B cell (primary cell): Measurements from ENCODE around the gene PPP2R2B. TPM values are rescaled to one million over a fixed set of nuclear protein-coding genes. Genes with fewer than 3 reads are reported as not detected.

ENCODE experiments used
- ATAC-seq: fragments of 200-7000 bp; cut with Tn5 transposase; one replicate; pipeline ENCODE4 v1.10.0; 2021; ENCODE audit warnings: low read depth, mild to moderate bottlenecking, moderate number of reproducible peaks, moderate library complexity
- CTCF ChIA-PET: fragments of 350-600 bp; sonication (Branson Sonifier 250); formaldehyde crosslinking; loops from one replicate; lab custom pipeline; 2021; ENCODE audit warnings: antibody characterized with exemption, inconsistent platforms; lab: Charles Lee
- POLR2A ChIA-PET: fragments of 350-600 bp; sonication (Branson Sonifier 250); formaldehyde crosslinking; loops from one replicate; lab custom pipeline; 2021; ENCODE audit warnings: antibody characterized with exemption; lab: Charles Lee
- DNase-seq: peaks from one replicate; pipeline ENCODE4 v3.0.0; 2013
- H2AFZ ChIP-seq: 2 replicates; pipeline ENCODE4 v1.6.1; 2012; ENCODE audit warnings: mild to moderate bottlenecking, low read depth, low read length; ENCODE audit not compliant: insufficient read depth, poor library complexity, severe bottlenecking
- H3K27ac ChIP-seq, 2 donors: 1 replicate in 1 of 2; 2 replicates in 1 of 2; pipeline ENCODE4 v1.5.1; 2012 to 2013; ENCODE audit warnings: low read length in 2 of 2, mild to moderate bottlenecking in 2 of 2, moderate library complexity in 1 of 2
- H3K27me3 ChIP-seq, 4 experiments: fragments of 200-600 bp in 1 of 4; sonication (generic) in 1 of 4; replicated peaks in 1 of 4; 1 replicate in 2 of 4; 2 replicates in 2 of 4; pipeline versions ENCODE4 v1.6.1 to v1.7.0; 2013 to 2016; ENCODE audit warnings: low read length in 3 of 4, mild to moderate bottlenecking in 2 of 4, mixed read lengths in 1 of 4, moderate library complexity in 1 of 4; ENCODE audit not compliant: insufficient read depth in 4 of 4, control insufficient read depth in 3 of 4; ENCODE audit errors: control extremely low read depth in 1 of 4
- H3K36me3 ChIP-seq, 2 experiments: replicated peaks in 1 of 2; 1 replicate in 1 of 2; 2 replicates in 1 of 2; pipeline versions ENCODE4 v1.6.1 to v1.7.1; 2013; ENCODE audit warnings: low read length in 1 of 2; ENCODE audit not compliant: insufficient read depth in 2 of 2, control insufficient read depth in 1 of 2; ENCODE audit errors: control extremely low read depth in 1 of 2, extremely low read depth in 1 of 2
- H3K4me1 ChIP-seq, 2 donors: fragments of 200-600 bp in 1 of 2; sonication (generic) in 1 of 2; 1 replicate in 1 of 2; 2 replicates in 1 of 2; pipeline versions ENCODE4 v1.5.1 to v1.6.1; 2013 to 2017; ENCODE audit warnings: low read length in 2 of 2; ENCODE audit not compliant: control insufficient read depth in 2 of 2, insufficient read depth in 2 of 2
- H3K4me2 ChIP-seq: replicated peaks from 2 replicates; pipeline ENCODE3; 2012; ENCODE audit warnings: mild to moderate bottlenecking, low read depth, low read length; ENCODE audit not compliant: poor library complexity, severe bottlenecking
- H3K4me3 ChIP-seq, 5 experiments: fragments of 200-600 bp in 1 of 5; sonication (generic) in 1 of 5; 1 replicate in 3 of 5; 2 replicates in 2 of 5; pipeline versions ENCODE4 v1.5.1 to v1.7.0; 2011 to 2016; ENCODE audit warnings: low read length in 4 of 5, mild to moderate bottlenecking in 4 of 5, low read depth in 2 of 5, control low read depth in 1 of 5, moderate library complexity in 1 of 5; ENCODE audit not compliant: insufficient read depth in 1 of 5; ENCODE audit errors: control extremely low read depth in 1 of 5, extremely low read depth in 1 of 5
- H3K79me2 ChIP-seq: fragments of 200-600 bp; sonication (generic); one replicate; pipeline ENCODE4 v1.6.0; 2016; ENCODE audit warnings: low read length; ENCODE audit not compliant: control insufficient read depth, insufficient read depth
- H3K9ac ChIP-seq: fragments of 200-600 bp; sonication (generic); 2 replicates; pipeline ENCODE4 v1.6.1; 2017; ENCODE audit warnings: mild to moderate bottlenecking, low read length, moderate library complexity
- H3K9me3 ChIP-seq, 3 donors: one replicate each; pipeline versions ENCODE4 v1.6.1 to v1.7.1; 2013; ENCODE audit warnings: low read length in 2 of 3; ENCODE audit not compliant: control insufficient read depth in 2 of 3, insufficient read depth in 1 of 3; ENCODE audit errors: control extremely low read depth in 1 of 3
- H4K20me1 ChIP-seq: 2 replicates; pipeline ENCODE4 v1.6.0; 2012; ENCODE audit warnings: mild to moderate bottlenecking, low read length; ENCODE audit not compliant: insufficient read depth, control insufficient read depth, poor library complexity, severe bottlenecking
- H3K27ac Mint-ChIP-seq: one replicate; pipeline ENCODE4 v1.8.0; 2021; ENCODE audit warnings: mixed read lengths
- H3K27me3 Mint-ChIP-seq: one replicate; pipeline ENCODE4 v1.8.0; 2021; ENCODE audit warnings: mixed read lengths
- H3K4me1 Mint-ChIP-seq: one replicate; pipeline ENCODE4 v1.8.0; 2021; ENCODE audit warnings: mixed read lengths
- H3K4me3 Mint-ChIP-seq: one replicate; pipeline ENCODE4 v1.8.0; 2021; ENCODE audit warnings: mixed read lengths
- H3K9me3 Mint-ChIP-seq: one replicate; pipeline ENCODE4 v1.8.0; 2022; ENCODE audit warnings: mixed read lengths; ENCODE audit not compliant: insufficient read depth
- CTCF ChIP-seq: fragments of 200-600 bp; IDR thresholded peaks from one replicate; pipeline ENCODE4 v1.8.0; 2022; ENCODE audit warnings: antibody characterized with exemption, mild to moderate bottlenecking
- EZH2 ChIP-seq: IDR thresholded peaks from 2 replicates; pipeline ENCODE4 v1.6.1; 2012; ENCODE audit warnings: borderline replicate concordance, low read depth, mild to moderate bottlenecking, moderate library complexity, low read length; ENCODE audit not compliant: insufficient read depth, poor library complexity, severe bottlenecking
- WGBS: methylation state at CpG from one replicate; pipeline ENCODE4 v1.1.5; 2013; ENCODE audit warnings: missing lambda C conversion rate; ENCODE audit not compliant: insufficient coverage; 5-methylcytosine and 5-hydroxymethylcytosine counted together
- intact Hi-C: fragments of 100-400 bp; cut with micrococcal nuclease; formaldehyde crosslinking; loops from one replicate; pipeline ENCODE4 v1.10.0; 2022
- polyA plus RNA-seq: library from polyadenylated mRNA; depleted of rRNA; stranded (reverse); fragments of >200 nt; gene quantifications from 2 replicates; pipeline ENCODE4 v1.2.3, GENCODE V29; 2012
- total RNA-seq, 2 donors: library from RNA; stranded (reverse); fragments of 120-200 nt in 1 of 2; gene quantifications; 1 replicate in 1 of 2; 2 replicates in 1 of 2; pipeline versions ENCODE4 v1.2.3 to v1.2.4, GENCODE V29; 2013 to 2022

The PPP2R2B gene
- total and polyA plus RNA-seq, 2 donors (not counting 1 experiment from before 2014, with no cell fraction given) = 0.03 TPM; not detected in 1

GRCh38 chr5:146653560-146653959, 225.0 kb downstream of the PPP2R2B start:
- H3K9ac ChIP-seq = no peak overlapping the region
- no peak overlapping the region for H2AFZ ChIP-seq
- H3K4me2 ChIP-seq = no peak overlapping the region
- ATAC-seq (no peak), DNase-seq (no peak)
- intact Hi-C loops = no loop called here
- Mint-ChIP-seq H3K4me1 (no peaks in the 10 kb centered on the region), H3K27me3 (peaks cover 4% of the 10 kb centered on the region), H3K9me3 (no peaks in the 10 kb centered on the region), H3K27ac (no peak overlapping the region), H3K4me3 (no peak overlapping the region)
- no peaks in the 10 kb centered on the region for H3K79me2 ChIP-seq
- no peaks in the 10 kb centered on the region for H4K20me1 ChIP-seq
- WGBS = 72% methylated on average over 7 of the region's 7 CpGs
- no peaks in the 10 kb centered on the region for H3K9me3 ChIP-seq
- no peak overlapping the region for H3K4me3 ChIP-seq
- no peaks in the 10 kb centered on the region for H3K4me1 ChIP-seq
- TF ChIP-seq CTCF (no peak), EZH2 (no peak)
- no peaks in the 10 kb centered on the region for H3K27me3 ChIP-seq
- CTCF ChIA-PET = no interaction called here
- POLR2A ChIA-PET = no interaction called here
- H3K36me3 ChIP-seq = no peaks in the 10 kb centered on the region
- H3K27ac ChIP-seq = no peak overlapping the region

- no peaks in the 10 kb centered on the region for H3K4me1 Mint-ChIP-seq
- TF ChIP-seq CTCF (no peak), EZH2 (no peak)
- ATAC-seq (no peak), DNase-seq (no peak)
- Histone ChIP-seq H3K27ac (no peak overlapping the region), H3K79me2 (no peaks in the 10 kb centered on the region), H3K36me3 (no peaks in the 10 kb centered on the region), H3K4me1 (no peaks in the 10 kb centered on the region), H3K9ac (no peak overlapping the region), H3K4me3 (no peak overlapping the region), H3K9me3 (no peaks in the 10 kb centered on the region), H2AFZ (no peak overlapping the region), H3K27me3 (no peaks in the 10 kb centered on the region), H3K4me2 (no peak overlapping the region), H4K20me1 (no peaks in the 10 kb centered on the region)
- intact Hi-C loops = no loop called here
- H3K27me3 Mint-ChIP-seq = peaks cover 4% of the 10 kb centered on the region
- no peak overlapping the region for H3K4me3 Mint-ChIP-seq
- H3K9me3 Mint-ChIP-seq = no peaks in the 10 kb centered on the region
- POLR2A ChIA-PET = no interaction called here
- WGBS = 100% methylated on average over 1 of the region's 1 CpG
- no peak overlapping the region for H3K27ac Mint-ChIP-seq
- CTCF ChIA-PET = no interaction called here
Observed at GRCh38 chr5:146652547-146652946, 226.0 kb downstream of the PPP2R2B start.
